ENCODE data around the gene OTX1. TPM values are rescaled to one million over a fixed set of nuclear protein-coding genes. Genes with fewer than 3 reads are reported as not detected.

Gene OTX1
- total and polyA plus RNA-seq, 4 donors: 0.59 TPM; not detected in 3

DNA sequence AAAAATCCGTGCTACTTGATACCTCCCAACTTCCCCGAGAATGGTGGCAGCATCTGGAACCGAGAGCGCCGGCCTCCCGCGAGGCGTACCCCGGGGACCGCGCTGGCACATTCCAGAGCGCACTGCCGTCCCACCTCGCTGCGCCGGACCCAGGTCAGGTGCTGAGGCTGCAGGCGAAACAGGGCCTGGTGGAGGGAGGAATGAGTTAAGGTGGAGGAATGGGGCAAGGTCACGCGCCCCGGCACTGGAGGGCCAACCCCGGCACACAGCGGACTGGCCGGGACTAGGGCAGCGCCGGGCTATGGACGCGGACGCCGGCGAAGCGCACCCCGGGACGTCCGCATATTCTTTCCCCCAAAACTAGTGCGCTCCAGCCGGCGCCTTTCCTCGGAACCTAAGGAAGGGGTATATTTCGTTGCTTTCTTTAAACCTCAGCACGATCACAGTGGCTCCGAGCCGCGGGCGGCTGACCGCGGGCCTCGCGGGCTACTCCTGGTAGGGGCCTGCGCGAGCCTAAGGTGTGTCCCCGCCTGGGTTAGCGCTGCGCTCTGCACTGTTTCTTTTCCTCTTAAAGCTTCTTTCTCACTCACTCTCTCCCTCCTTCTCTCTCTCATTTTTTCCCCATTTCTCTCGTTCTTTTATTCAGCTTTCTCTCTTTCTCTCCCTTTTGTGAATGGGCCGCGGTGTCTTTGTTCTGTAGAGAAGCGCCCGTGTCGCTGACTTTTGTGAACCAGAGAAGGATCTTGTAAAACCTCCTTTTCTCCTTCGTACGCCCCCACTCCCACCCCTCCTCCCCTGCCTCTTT, 2.1 kb upstream of the OTX1 start:
- Histone ChIP-seq H3K27ac (ENCODE audit: low read depth in 1 of 2, low read length in 2 of 2) (no peak overlapping the region), H3K4me3 (ENCODE audit: low read depth in 1 of 3, low read length in 3 of 3) (peak overlapping the region in 1 of 3 donors; percentile 7), H3K36me3 (ENCODE audit: control insufficient read depth in 4 of 4, insufficient read depth in 3 of 4, low read depth in 1 of 4, low read length in 3 of 4) (peaks cover 2 to 11% (median 5%) of the 10 kb centered on the region in 4 donors), H3K9me3 (ENCODE audit: control insufficient read depth in 4 of 4, low read length in 3 of 4) (peaks cover 0 to 2% (median under 1%) of the 10 kb centered on the region in 4 donors), H3K27me3 (ENCODE audit: control insufficient read depth in 4 of 4, insufficient read depth in 4 of 4, low read length in 3 of 4) (peaks cover 0 to 6% (median 3%) of the 10 kb centered on the region in 4 donors), H3K4me1 (ENCODE audit: control insufficient read depth in 4 of 4, insufficient read depth in 4 of 4, low read length in 3 of 4) (peaks cover 18 to 55% (median 41%) of the 10 kb centered on the region in 4 donors), H3K9ac (ENCODE audit: low read depth in 1 of 2, low read length in 2 of 2) (no peak overlapping the region)
- WGBS: 15% methylated on average over 61 of the region's 61 CpGs
- DNase-seq (ENCODE audit: low spot score): no peak
- TF ChIP-seq YY1 (IDR thresholded peaks at IDR 0.05) (no peak), FOXA2 (IDR thresholded peaks at IDR 0.05) (no peak)
- TF ChIP-seq, protein P1, sequence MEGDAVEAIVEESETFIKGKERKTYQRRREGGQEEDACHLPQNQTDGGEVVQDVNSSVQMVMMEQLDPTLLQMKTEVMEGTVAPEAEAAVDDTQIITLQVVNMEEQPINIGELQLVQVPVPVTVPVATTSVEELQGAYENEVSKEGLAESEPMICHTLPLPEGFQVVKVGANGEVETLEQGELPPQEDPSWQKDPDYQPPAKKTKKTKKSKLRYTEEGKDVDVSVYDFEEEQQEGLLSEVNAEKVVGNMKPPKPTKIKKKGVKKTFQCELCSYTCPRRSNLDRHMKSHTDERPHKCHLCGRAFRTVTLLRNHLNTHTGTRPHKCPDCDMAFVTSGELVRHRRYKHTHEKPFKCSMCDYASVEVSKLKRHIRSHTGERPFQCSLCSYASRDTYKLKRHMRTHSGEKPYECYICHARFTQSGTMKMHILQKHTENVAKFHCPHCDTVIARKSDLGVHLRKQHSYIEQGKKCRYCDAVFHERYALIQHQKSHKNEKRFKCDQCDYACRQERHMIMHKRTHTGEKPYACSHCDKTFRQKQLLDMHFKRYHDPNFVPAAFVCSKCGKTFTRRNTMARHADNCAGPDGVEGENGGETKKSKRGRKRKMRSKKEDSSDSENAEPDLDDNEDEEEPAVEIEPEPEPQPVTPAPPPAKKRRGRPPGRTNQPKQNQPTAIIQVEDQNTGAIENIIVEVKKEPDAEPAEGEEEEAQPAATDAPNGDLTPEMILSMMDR (IDR thresholded peaks at IDR 0.05; ENCODE audit: low read depth, low read length, missing input control): no peak
- TF ChIP-seq, protein P2, sequence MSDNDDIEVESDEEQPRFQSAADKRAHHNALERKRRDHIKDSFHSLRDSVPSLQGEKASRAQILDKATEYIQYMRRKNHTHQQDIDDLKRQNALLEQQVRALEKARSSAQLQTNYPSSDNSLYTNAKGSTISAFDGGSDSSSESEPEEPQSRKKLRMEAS (IDR thresholded peaks at IDR 0.05): no peak

DNA sequence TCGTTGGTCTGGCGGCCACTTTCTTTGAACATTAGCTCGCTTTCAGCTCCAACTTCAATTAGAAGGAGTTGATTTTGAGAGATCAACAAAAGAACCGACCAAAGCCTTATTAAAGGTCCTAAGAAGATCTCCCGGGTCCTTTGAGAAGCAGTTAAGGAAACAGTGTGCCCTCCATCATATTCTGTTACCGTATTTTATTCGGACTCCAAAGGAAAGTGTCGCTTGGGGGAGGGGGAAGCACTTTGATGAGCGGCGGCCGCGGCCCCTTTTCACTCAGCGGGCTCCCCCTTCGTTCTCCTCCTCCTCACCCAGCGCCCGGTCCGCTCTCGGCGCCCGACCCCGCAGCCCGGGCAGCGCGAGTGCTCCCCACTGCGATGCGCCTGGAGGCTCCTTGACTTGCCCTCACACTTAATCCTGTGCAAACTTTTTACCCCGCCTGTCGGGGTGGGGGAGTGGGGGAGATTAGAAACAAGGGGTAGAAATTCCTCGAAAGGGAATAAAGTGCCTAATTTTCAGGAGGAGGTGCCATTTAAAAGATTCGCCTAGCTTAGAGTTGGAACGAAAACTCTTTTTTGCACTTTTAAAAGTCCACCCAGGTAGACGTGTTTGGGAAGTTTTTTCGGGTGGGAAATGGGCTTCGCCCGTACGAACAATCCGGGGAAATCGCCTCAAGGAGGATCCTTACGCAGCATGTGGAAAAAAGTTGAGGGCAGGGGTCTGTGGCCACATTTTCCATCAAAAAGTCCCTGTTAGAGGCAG, 1.2 kb upstream of the OTX1 start:
- peaks cover 23 to 62% (median 48%) of the 10 kb centered on the region in 4 donors for H3K4me1 ChIP-seq (ENCODE audit: control insufficient read depth in 4 of 4, insufficient read depth in 4 of 4, low read length in 3 of 4)
- TF ChIP-seq RAD21 (IDR thresholded peaks at IDR 0.05): no peak
- TF ChIP-seq JUND (IDR thresholded peaks at IDR 0.05): no peak
- TF ChIP-seq, protein P3, sequence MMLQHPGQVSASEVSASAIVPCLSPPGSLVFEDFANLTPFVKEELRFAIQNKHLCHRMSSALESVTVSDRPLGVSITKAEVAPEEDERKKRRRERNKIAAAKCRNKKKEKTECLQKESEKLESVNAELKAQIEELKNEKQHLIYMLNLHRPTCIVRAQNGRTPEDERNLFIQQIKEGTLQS (IDR thresholded peaks at IDR 0.05): no peak
- no peak for TF ChIP-seq HNF4G (IDR thresholded peaks at IDR 0.05)
- TF ChIP-seq NR2F2 (IDR thresholded peaks at IDR 0.05): no peak
- peaks cover 2 to 11% (median 5%) of the 10 kb centered on the region in 4 donors for H3K36me3 ChIP-seq (ENCODE audit: control insufficient read depth in 4 of 4, insufficient read depth in 3 of 4, low read depth in 1 of 4, low read length in 3 of 4)
- DNase-seq (ENCODE audit: low spot score): no peak
- 7% methylated on average over 39 of the region's 39 CpGs for WGBS
- H3K9me3 ChIP-seq (ENCODE audit: control insufficient read depth in 4 of 4, low read length in 3 of 4): peaks cover 0 to 2% (median 2%) of the 10 kb centered on the region in 4 donors
- peak overlapping the region; percentile 19 to 56 (median 40) for H3K4me3 ChIP-seq (ENCODE audit: low read depth in 1 of 3, low read length in 3 of 3)
- peaks cover 4 to 9% (median 7%) of the 10 kb centered on the region in 4 donors for H3K27me3 ChIP-seq (ENCODE audit: control insufficient read depth in 4 of 4, insufficient read depth in 4 of 4, low read length in 3 of 4)
- H3K9ac ChIP-seq (ENCODE audit: low read depth in 1 of 2, low read length in 2 of 2): no peak overlapping the region
- H3K27ac ChIP-seq (ENCODE audit: low read depth in 1 of 2, low read length in 2 of 2): no peak overlapping the region

DNA sequence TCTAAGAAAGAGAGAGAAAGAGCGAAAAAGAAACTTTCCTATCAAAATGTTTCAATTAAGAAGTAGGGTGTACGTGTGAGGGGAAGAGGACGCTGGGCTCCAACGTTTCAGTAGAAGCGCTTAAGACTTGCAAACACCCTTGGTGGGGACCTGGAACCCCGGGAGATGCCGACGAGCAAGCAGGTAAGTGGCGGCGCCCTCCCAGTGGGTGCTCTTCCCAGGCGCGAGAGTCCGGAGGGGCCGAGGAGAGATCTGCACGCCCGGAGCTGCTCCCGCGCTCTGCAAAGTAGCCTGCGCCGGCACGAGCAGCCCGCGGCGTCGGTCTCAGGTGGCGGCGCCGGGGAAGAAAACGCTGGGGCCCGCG, 678 bp upstream of the OTX1 start:
- no peak overlapping the region for H3K27ac ChIP-seq (ENCODE audit: low read depth in 1 of 2, low read length in 2 of 2)
- 1% methylated on average over 31 of the region's 31 CpGs for WGBS
- DNase-seq (ENCODE audit: low spot score): no peak
- H3K9ac ChIP-seq (ENCODE audit: low read depth in 1 of 2, low read length in 2 of 2): peak overlapping the region in 1 of 2 donors; percentile 12
- peak overlapping the region; percentile 19 to 56 (median 40) for H3K4me3 ChIP-seq (ENCODE audit: low read depth in 1 of 3, low read length in 3 of 3)
- H3K36me3 ChIP-seq (ENCODE audit: control insufficient read depth in 4 of 4, insufficient read depth in 3 of 4, low read depth in 1 of 4, low read length in 3 of 4): peaks cover 0 to 11% (median 3%) of the 10 kb centered on the region in 4 donors
- H3K27me3 ChIP-seq (ENCODE audit: control insufficient read depth in 4 of 4, insufficient read depth in 4 of 4, low read length in 3 of 4): peaks cover 8 to 13% (median 11%) of the 10 kb centered on the region in 4 donors
- peaks cover 23 to 67% (median 51%) of the 10 kb centered on the region in 4 donors for H3K4me1 ChIP-seq (ENCODE audit: control insufficient read depth in 4 of 4, insufficient read depth in 4 of 4, low read length in 3 of 4)
- H3K9me3 ChIP-seq (ENCODE audit: control insufficient read depth in 4 of 4, low read length in 3 of 4): peaks cover 0 to 7% (median 3%) of the 10 kb centered on the region in 4 donors
- TF ChIP-seq RAD21 (IDR thresholded peaks at IDR 0.05) (no peak), EGR1 (IDR thresholded peaks at IDR 0.05; ENCODE audit: low read depth in 2 of 2) (no peak), YY1 (IDR thresholded peaks at IDR 0.05) (no peak), GABPA (IDR thresholded peaks at IDR 0.05 in 1 of 2, conservative IDR thresholded peaks at IDR 0.05 in 1 of 2) (no peak), RXRA (IDR thresholded peaks at IDR 0.05) (no peak), TAF1 (conservative IDR thresholded peaks at IDR 0.05) (no peak), FOXA1 (IDR thresholded peaks at IDR 0.05) (no peak), SP1 (IDR thresholded peaks at IDR 0.05) (no peak), FOXA2 (IDR thresholded peaks at IDR 0.05) (no peak), NR2F2 (IDR thresholded peaks at IDR 0.05) (no peak), HNF4G (IDR thresholded peaks at IDR 0.05) (no peak), JUND (IDR thresholded peaks at IDR 0.05) (no peak)
- TF ChIP-seq, protein P1 (IDR thresholded peaks at IDR 0.05; ENCODE audit: low read depth, low read length, missing input control): no peak
- TF ChIP-seq, protein P3 (IDR thresholded peaks at IDR 0.05): no peak
- TF ChIP-seq, protein P4, sequence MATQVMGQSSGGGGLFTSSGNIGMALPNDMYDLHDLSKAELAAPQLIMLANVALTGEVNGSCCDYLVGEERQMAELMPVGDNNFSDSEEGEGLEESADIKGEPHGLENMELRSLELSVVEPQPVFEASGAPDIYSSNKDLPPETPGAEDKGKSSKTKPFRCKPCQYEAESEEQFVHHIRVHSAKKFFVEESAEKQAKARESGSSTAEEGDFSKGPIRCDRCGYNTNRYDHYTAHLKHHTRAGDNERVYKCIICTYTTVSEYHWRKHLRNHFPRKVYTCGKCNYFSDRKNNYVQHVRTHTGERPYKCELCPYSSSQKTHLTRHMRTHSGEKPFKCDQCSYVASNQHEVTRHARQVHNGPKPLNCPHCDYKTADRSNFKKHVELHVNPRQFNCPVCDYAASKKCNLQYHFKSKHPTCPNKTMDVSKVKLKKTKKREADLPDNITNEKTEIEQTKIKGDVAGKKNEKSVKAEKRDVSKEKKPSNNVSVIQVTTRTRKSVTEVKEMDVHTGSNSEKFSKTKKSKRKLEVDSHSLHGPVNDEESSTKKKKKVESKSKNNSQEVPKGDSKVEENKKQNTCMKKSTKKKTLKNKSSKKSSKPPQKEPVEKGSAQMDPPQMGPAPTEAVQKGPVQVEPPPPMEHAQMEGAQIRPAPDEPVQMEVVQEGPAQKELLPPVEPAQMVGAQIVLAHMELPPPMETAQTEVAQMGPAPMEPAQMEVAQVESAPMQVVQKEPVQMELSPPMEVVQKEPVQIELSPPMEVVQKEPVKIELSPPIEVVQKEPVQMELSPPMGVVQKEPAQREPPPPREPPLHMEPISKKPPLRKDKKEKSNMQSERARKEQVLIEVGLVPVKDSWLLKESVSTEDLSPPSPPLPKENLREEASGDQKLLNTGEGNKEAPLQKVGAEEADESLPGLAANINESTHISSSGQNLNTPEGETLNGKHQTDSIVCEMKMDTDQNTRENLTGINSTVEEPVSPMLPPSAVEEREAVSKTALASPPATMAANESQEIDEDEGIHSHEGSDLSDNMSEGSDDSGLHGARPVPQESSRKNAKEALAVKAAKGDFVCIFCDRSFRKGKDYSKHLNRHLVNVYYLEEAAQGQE (IDR thresholded peaks at IDR 0.05): no peak
